BLaER1 treated with 17β-estradiol and CSF1 and Interleukin-3, amounts not matched to agents 10 nM and 100 nM (cell line): ENCODE data around the gene GTF3C6.
"Not testable (repeated sequence)": the region's sequence is repeated elsewhere in the genome, so short reads cannot be mapped to it uniquely, and the experiment has no call there.

ENCODE experiments used
- H3K27ac ChIP-seq, 11 experiments: shearing (Covaris generic); formaldehyde crosslinking; 2 replicates each; pipeline ENCODE4 v1.8.1; 2022
- H3K27me3 ChIP-seq, 11 experiments: shearing (Covaris generic); formaldehyde crosslinking; 2 replicates each; pipeline ENCODE4 v1.8.1; 2022
- H3K36me3 ChIP-seq, 11 experiments: shearing (Covaris generic); formaldehyde crosslinking; 2 replicates each; pipeline ENCODE4 v1.8.1; 2022
- H3K4me1 ChIP-seq, 10 experiments: shearing (Covaris generic); formaldehyde crosslinking; 2 replicates each; pipeline ENCODE4 v1.8.1; 2022
- H3K4me2 ChIP-seq, 11 experiments: shearing (Covaris generic); formaldehyde crosslinking; 2 replicates each; pipeline ENCODE4 v1.8.1; 2022
- H3K4me3 ChIP-seq, 10 experiments: shearing (Covaris generic); formaldehyde crosslinking; 2 replicates each; pipeline ENCODE4 v1.8.1; 2022
- H3K9ac ChIP-seq, 11 experiments: shearing (Covaris generic); formaldehyde crosslinking; 2 replicates each; pipeline ENCODE4 v1.8.1; 2022
- H3K9me3 ChIP-seq, 11 experiments: shearing (Covaris generic); formaldehyde crosslinking; replicated peaks in 1 of 11; 2 replicates each; pipeline ENCODE4 v1.8.1; 2022
- H4K20me1 ChIP-seq, 11 experiments: shearing (Covaris generic); formaldehyde crosslinking; 2 replicates each; pipeline ENCODE4 v1.8.1; 2022
- Cebpa-rat ChIP-seq, 11 experiments: shearing (Covaris generic); IDR thresholded peaks; 2 replicates each; pipeline ENCODE4 v1.8.1; 2022

Gene GTF3C6

GRCh38 chr6:111015389-111016124 is 57.1 kb downstream of the GTF3C6 start:
- no peaks in the 10 kb centered on the region for H3K27me3 ChIP-seq
- H3K36me3 ChIP-seq: peaks cover 77 to 94% (median 89%) of the 10 kb centered on the region in 11 experiments
- no peak overlapping the region for H3K9ac ChIP-seq
- peak overlapping the region in 2 of 10 experiments; percentile 8 to 25; a peak in 1 of 20 replicates for H3K4me3 ChIP-seq
- peaks cover 9 to 31% (median 28%) of the 10 kb centered on the region in 11 experiments; a peak in 21 of 22 replicates for H3K9me3 ChIP-seq
- no peak for TF ChIP-seq Cebpa-rat (IDR thresholded peaks at IDR 0.05)
- H3K27ac ChIP-seq: no peak overlapping the region
- peaks cover 0 to 55% (median 18%) of the 10 kb centered on the region in 11 experiments; a peak in 14 of 22 replicates for H4K20me1 ChIP-seq
- H3K4me2 ChIP-seq: no peak overlapping the region
- peaks cover 0 to 7% (median 0%) of the 10 kb centered on the region in 10 experiments; a peak in 2 of 20 replicates for H3K4me1 ChIP-seq

- H3K4me3 ChIP-seq, H3K9ac ChIP-seq, H3K27me3 ChIP-seq, H3K27ac ChIP-seq, H3K4me2 ChIP-seq, H3K4me1 ChIP-seq: not testable (repeated sequence)
- Histone ChIP-seq H3K36me3 (peaks cover 75 to 94% (median 91%) of the 10 kb centered on the region in 11 experiments), H4K20me1 (peaks cover 0 to 58% (median 4%) of the 10 kb centered on the region in 11 experiments; a peak in 11 of 22 replicates), H3K9me3 (peaks cover 9 to 31% (median 28%) of the 10 kb centered on the region in 11 experiments; a peak in 21 of 22 replicates)
Measured at GRCh38 chr6:111017241-111017640, 58.7 kb downstream of the GTF3C6 start.
